Tibial nerve (tissue), 4 donors: ENCODE data around the gene ASF1A. TPM values are rescaled to one million over a fixed set of nuclear protein-coding genes. Genes with fewer than 3 reads are reported as not detected.

Source experiments
- DNase-seq, 2 donors: peaks; one replicate each; pipeline ENCODE4 v3.0.0-alpha.2; 2019; ENCODE audit warnings: low spot score in 2 of 2
- H3K27ac ChIP-seq, 4 donors: fragments of 200-600 bp; sonication (generic) in 3 of 4; one replicate each; pipeline ENCODE4 v1.5.1; 2017 to 2019; ENCODE audit warnings: mild to moderate bottlenecking in 1 of 4
- H3K27me3 ChIP-seq, 2 donors: fragments of 200-600 bp; sonication (generic) in 1 of 2; one replicate each; pipeline versions ENCODE4 v1.5.1 to v1.6.0; 2017 to 2019
- H3K36me3 ChIP-seq, 3 donors: fragments of 200-600 bp; sonication (generic); one replicate each; pipeline ENCODE4 v1.5.1; 2018 to 2019
- H3K4me1 ChIP-seq, 4 donors: fragments of 200-600 bp; sonication (generic) in 3 of 4; one replicate each; pipeline ENCODE4 v1.5.1; 2017 to 2019
- H3K4me3 ChIP-seq, 4 donors: fragments of 200-600 bp; sonication (generic) in 3 of 4; one replicate each; pipeline ENCODE4 v1.5.1; 2017 to 2019; ENCODE audit warnings: mild to moderate bottlenecking in 1 of 4, moderate library complexity in 1 of 4
- H3K9me3 ChIP-seq, 4 donors: fragments of 200-600 bp; sonication (generic) in 3 of 4; one replicate each; pipeline ENCODE4 v1.5.1; 2017 to 2019
- EP300 ChIP-seq, 2 donors: sonication (generic); formaldehyde crosslinking; IDR thresholded peaks; one replicate each; pipeline ENCODE4 v1.6.1; 2017; ENCODE audit warnings: antibody characterized with exemption in 2 of 2, mild to moderate bottlenecking in 1 of 2
- POLR2A ChIP-seq, 2 donors: fragments of 450-650 bp; IDR thresholded peaks; one replicate each; pipeline ENCODE4 v1.6.1; 2017; ENCODE audit warnings: antibody characterized with exemption in 2 of 2, mild to moderate bottlenecking in 2 of 2, moderate library complexity in 2 of 2
- whole genome bisulfite sequencing, 2 donors: methylation state at CpG; one replicate each; pipeline ENCODE4 v1.1.5; 2018; 5-methylcytosine and 5-hydroxymethylcytosine counted together
- total RNA-seq, 4 donors: library from RNA; depleted of rRNA; stranded (reverse); fragments of >200 nt; gene quantifications; one replicate each; pipeline ENCODE4 v1.1.0, GENCODE V29; 2016
- TF ChIP-seq, protein P1 (sequence below), 5 experiments: fragments of 200-600 bp in 3 of 5; fragments of 450-650 bp in 2 of 5; sonication (generic) in 3 of 5; IDR thresholded peaks; one replicate each; pipeline ENCODE4 v1.5.1; 2016 to 2019; ENCODE audit warnings: antibody characterized with exemption in 5 of 5, mild to moderate bottlenecking in 3 of 5, moderate library complexity in 2 of 5

The ASF1A gene
- total RNA-seq, 4 donors from 2014 or later: 8.6 to 14.2 (median 13.0) TPM

DNA sequence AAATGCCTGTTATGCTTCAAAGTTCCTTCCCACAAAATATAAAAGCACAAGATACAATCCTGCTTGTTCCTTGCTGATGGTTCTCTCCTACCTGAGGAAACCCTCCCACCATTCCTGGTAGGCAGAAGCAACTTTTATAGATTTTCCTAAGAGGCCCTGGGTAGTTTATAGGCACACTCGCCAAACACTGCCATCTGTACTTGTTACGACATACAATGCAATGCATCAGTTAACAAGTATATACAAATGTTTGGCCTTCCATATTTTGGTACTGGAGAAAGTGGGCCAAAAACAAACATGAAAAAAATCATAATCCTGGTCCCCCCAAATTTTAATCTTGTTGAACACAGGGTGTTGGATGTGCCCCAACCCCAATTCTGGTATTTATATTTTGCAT, 24.4 kb downstream of the ASF1A start:
- Histone ChIP-seq H3K27ac (no peak overlapping the region), H3K4me3 (no peak overlapping the region), H3K36me3 (peaks cover 0 to 86% (median 5%) of the 10 kb centered on the region in 3 donors), H3K27me3 (no peaks in the 10 kb centered on the region), H3K4me1 (no peaks in the 10 kb centered on the region), H3K9me3 (no peaks in the 10 kb centered on the region)
- no peak for DNase-seq
- WGBS, 2 donors: 62 to 72% methylated on average over 2 of the region's 2 CpGs
- TF ChIP-seq, protein P1, sequence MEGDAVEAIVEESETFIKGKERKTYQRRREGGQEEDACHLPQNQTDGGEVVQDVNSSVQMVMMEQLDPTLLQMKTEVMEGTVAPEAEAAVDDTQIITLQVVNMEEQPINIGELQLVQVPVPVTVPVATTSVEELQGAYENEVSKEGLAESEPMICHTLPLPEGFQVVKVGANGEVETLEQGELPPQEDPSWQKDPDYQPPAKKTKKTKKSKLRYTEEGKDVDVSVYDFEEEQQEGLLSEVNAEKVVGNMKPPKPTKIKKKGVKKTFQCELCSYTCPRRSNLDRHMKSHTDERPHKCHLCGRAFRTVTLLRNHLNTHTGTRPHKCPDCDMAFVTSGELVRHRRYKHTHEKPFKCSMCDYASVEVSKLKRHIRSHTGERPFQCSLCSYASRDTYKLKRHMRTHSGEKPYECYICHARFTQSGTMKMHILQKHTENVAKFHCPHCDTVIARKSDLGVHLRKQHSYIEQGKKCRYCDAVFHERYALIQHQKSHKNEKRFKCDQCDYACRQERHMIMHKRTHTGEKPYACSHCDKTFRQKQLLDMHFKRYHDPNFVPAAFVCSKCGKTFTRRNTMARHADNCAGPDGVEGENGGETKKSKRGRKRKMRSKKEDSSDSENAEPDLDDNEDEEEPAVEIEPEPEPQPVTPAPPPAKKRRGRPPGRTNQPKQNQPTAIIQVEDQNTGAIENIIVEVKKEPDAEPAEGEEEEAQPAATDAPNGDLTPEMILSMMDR (IDR thresholded peaks at IDR 0.05): no peak
- no peak for TF ChIP-seq EP300 (IDR thresholded peaks at IDR 0.05)
- TF ChIP-seq POLR2A (IDR thresholded peaks at IDR 0.05): no peak

DNA sequence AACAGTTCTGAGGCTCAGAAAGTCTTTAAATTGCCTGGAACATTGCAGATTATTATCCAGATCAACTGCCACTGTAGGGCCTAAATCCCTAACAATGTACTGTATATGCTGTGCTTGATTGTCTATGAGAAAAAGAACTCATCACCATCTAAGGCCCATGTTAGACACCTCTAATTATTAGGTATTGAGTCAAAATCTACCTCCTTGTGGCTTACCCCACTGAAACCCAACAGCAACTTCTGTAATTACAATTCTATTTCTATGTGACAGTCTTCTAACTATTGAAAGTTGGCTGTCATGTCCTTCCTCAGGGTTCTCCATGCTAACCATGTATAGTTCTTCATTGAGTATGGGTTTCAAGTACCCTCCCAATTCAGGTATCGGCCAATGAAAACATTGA, 27.1 kb downstream of the ASF1A start:
- H3K36me3 ChIP-seq: peaks cover 0 to 79% (median 5%) of the 10 kb centered on the region in 3 donors
- no peaks in the 10 kb centered on the region for H3K4me1 ChIP-seq
- no peaks in the 10 kb centered on the region for H3K27me3 ChIP-seq
- WGBS, 2 donors: 93 to 100% methylated on average over 1 of the region's 1 CpG
- no peak for TF ChIP-seq POLR2A (IDR thresholded peaks at IDR 0.05)
- no peak for TF ChIP-seq EP300 (IDR thresholded peaks at IDR 0.05)
- TF ChIP-seq, protein P1 (IDR thresholded peaks at IDR 0.05): no peak
- no peaks in the 10 kb centered on the region for H3K9me3 ChIP-seq
- H3K27ac ChIP-seq: no peak overlapping the region
- DNase-seq: no peak
- no peak overlapping the region for H3K4me3 ChIP-seq

DNA sequence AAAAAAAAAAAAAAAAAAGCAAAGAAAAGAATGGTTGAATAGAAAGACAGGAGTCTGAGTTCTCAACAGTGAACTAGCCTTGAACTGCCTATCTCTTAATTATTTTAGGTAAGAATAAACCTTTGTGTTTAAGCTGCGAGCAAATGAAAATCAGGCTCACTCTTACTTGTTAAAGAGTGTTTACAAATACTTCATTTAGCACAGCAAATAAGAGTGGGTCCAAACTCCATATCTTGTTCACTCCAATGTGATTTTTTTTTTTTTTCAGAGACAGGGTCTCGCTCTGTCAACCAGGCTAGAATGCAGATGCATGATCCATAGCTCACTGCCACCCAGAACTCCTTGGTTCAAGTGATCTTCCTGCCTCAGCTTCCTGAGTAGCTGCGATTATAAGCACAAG, 29.1 kb downstream of the ASF1A start:
- Histone ChIP-seq H3K27me3 (no peaks in the 10 kb centered on the region), H3K9me3 (no peaks in the 10 kb centered on the region), H3K4me1 (no peaks in the 10 kb centered on the region), H3K27ac (no peak overlapping the region), H3K36me3 (peaks cover 0 to 83% (median 5%) of the 10 kb centered on the region in 3 donors), H3K4me3 (no peak overlapping the region)
- WGBS, 2 donors: 95 to 98% methylated on average over 3 of the region's 3 CpGs
- no peak for DNase-seq
- TF ChIP-seq POLR2A (IDR thresholded peaks at IDR 0.05) (no peak), EP300 (IDR thresholded peaks at IDR 0.05) (no peak)
- TF ChIP-seq, protein P1 (IDR thresholded peaks at IDR 0.05): no peak

DNA sequence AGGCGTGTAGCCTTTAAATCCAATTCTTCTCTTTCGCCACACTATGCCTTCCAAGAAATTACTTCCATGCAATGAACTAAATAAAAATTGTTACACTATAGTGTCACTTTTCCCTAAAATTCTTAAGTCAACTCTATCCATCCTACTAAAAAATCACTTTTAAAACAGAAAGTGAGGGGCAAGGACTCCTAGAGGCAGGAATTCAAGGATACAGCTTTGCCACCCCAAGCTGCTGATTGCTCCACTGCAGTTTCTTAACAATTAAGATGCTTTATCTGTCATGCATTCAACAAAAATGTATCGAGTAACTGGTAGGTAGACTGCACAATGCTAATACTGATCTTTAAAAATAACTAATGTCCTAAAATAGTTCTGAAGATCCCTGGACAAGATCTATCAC, 36.7 kb downstream of the ASF1A start:
- Histone ChIP-seq H3K4me3 (no peak overlapping the region), H3K36me3 (peaks cover 0 to 60% (median 4%) of the 10 kb centered on the region in 3 donors), H3K27me3 (no peaks in the 10 kb centered on the region), H3K4me1 (peaks cover 0 to 20% (median 5%) of the 10 kb centered on the region in 4 donors), H3K9me3 (no peaks in the 10 kb centered on the region), H3K27ac (no peak overlapping the region)
- no peak for DNase-seq
- 97 to 98% methylated on average over 3 of the region's 3 CpGs for WGBS, 2 donors
- TF ChIP-seq EP300 (IDR thresholded peaks at IDR 0.05): no peak
- TF ChIP-seq POLR2A (IDR thresholded peaks at IDR 0.05): no peak
- TF ChIP-seq, protein P1 (IDR thresholded peaks at IDR 0.05): no peak

DNA sequence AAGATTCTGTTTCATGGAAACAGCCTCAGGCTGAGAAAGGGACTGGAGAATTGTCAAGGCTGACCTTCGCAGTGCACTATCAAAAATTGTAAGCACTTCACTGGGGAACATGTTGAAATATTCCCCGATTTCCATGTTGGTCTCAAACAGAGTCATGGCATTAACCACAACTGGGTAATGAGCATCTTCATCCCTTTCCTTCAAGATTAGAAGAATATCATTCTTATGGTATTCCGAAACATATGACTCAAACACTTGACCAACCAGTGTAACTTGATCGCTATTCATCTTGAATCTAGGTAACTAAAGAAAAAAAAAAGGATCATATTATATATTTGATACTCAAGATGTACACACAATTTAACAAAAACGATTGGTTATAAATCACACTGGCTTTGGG, 37.5 kb downstream of the ASF1A start:
- Histone ChIP-seq H3K36me3 (peaks cover 0 to 55% (median 4%) of the 10 kb centered on the region in 3 donors), H3K27me3 (no peaks in the 10 kb centered on the region), H3K4me3 (no peak overlapping the region), H3K9me3 (no peaks in the 10 kb centered on the region), H3K4me1 (peaks cover 0 to 26% (median 5%) of the 10 kb centered on the region in 4 donors), H3K27ac (no peak overlapping the region)
- TF ChIP-seq POLR2A (IDR thresholded peaks at IDR 0.05) (no peak), EP300 (IDR thresholded peaks at IDR 0.05) (no peak)
- TF ChIP-seq, protein P1 (IDR thresholded peaks at IDR 0.05): no peak
- no peak for DNase-seq
- WGBS, 2 donors: 97 to 98% methylated on average over 5 of the region's 5 CpGs
